Epithelial cell of proximal tubule (primary cell): ENCODE data around the gene EML1. TPM values are rescaled to one million over a fixed set of nuclear protein-coding genes. Genes with fewer than 3 reads are reported as not detected.

Experiments used
- DNase-seq: peaks from one replicate; pipeline ENCODE4 v3.0.0-alpha.2; 2011; ENCODE audit warnings: low read depth
- H3K4me3 ChIP-seq: 2 replicates; pipeline ENCODE4 v1.5.1; 2011; ENCODE audit warnings: low read depth, mild to moderate bottlenecking, low read length
- total RNA-seq: library from RNA; depleted of rRNA; stranded (reverse); fragments of >200 nt; gene quantifications from 2 replicates; pipeline ENCODE4 v1.2.3, GENCODE V29; 2015
- TF ChIP-seq, protein P1 (sequence below): conservative IDR thresholded peaks from 2 replicates; pipeline ENCODE4 v1.5.1; 2012; ENCODE audit warnings: low read depth, mild to moderate bottlenecking, low read length

Gene EML1
- total RNA-seq, 1 donor from 2014 or later, result 25.1 TPM

DNA sequence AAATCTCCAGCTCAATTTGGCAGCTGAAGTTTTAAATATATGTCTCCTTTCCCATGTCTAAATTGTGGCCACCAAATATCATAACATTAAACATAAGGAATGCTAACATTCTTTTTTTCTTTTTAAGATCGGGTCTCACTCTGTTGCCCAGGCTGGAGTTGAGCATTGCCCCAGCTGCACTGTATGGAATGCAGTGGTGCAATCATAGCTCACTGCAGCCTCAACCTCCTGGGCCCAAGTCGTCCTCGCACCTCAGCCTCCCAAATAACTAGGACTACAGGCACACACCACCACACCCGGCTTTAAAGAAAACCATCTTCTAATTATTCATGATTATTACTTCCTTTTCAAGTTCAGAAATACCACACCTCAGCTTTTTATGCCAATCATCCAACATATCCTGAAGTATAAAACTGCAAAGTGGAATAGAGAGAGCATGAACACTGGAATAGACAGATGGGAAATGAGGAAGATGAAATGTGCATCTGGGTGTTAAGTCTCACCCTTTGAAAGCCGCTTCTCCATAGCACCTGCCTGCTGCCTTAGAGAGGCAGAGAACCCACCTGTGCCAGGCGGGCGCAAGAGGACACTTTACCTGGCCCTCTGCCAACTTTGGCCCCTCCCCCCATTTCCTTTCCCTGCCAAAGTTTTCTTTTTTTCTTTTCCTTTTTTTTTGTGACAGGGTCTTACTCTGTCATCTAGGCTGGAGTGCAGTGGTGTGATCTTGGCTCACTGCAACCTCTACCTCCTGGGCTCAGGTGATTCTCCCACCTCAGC, 2.8 kb upstream of the EML1 start:
- TF ChIP-seq, protein P1, sequence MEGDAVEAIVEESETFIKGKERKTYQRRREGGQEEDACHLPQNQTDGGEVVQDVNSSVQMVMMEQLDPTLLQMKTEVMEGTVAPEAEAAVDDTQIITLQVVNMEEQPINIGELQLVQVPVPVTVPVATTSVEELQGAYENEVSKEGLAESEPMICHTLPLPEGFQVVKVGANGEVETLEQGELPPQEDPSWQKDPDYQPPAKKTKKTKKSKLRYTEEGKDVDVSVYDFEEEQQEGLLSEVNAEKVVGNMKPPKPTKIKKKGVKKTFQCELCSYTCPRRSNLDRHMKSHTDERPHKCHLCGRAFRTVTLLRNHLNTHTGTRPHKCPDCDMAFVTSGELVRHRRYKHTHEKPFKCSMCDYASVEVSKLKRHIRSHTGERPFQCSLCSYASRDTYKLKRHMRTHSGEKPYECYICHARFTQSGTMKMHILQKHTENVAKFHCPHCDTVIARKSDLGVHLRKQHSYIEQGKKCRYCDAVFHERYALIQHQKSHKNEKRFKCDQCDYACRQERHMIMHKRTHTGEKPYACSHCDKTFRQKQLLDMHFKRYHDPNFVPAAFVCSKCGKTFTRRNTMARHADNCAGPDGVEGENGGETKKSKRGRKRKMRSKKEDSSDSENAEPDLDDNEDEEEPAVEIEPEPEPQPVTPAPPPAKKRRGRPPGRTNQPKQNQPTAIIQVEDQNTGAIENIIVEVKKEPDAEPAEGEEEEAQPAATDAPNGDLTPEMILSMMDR, result no peak
- H3K4me3 ChIP-seq, result no peak overlapping the region
- no peak for DNase-seq

DNA sequence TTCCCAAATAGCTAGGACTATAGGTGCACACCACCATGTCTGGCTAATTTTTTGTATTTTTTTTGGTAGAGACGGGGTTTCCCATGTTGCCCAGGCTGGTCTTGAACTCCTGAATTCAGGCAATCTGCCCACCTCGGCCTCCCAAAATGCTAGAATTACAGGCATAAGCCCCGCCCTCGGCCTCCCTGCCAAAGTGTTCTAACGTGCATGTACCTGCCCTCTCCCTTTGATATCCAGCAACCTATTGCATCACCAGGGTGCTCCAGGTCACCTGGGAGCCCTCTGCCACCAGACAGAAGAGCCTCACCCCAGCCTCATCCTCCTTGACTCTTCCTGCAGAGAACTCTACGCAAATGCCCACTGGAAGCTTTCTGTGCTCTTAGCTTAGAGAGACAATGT, 2.2 kb upstream of the EML1 start:
- no peak overlapping the region for H3K4me3 ChIP-seq
- no peak for DNase-seq
- TF ChIP-seq, protein P1, result no peak

DNA sequence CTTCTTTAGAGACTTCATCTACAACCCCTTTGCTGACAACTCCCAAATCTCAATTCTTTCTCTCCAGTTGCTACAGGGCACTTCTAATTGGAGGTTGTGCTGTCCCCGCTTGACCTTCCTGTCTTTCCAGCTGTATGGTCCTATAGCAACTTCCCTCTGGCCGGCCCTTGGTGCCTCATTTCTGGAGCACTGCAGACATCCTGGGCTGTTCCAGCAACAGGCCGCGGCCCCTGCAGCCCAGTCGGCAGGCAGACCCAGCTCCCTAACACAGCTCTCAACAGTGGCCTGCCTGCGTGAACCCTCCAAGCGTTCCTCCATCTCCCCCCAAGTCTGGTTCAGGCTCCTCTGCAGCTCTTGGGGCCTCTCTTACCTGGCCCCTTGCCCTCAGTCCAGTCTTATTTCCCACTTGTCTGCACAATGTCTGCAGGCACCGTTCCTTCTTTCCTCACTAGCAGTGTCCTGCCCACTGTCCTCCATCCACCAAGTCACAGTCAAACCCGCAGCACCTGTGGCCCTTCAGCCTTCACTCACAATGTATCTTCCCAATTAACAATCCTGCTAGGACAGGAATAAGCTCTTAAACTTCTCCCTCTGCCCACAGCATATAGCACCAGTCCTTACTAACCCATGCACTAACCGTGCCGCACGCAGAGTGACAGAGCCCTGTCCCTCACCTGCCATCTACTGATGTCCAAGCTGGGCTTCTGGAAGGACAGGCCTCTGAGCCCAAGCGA, 1.6 kb upstream of the EML1 start:
- TF ChIP-seq, protein P1, result no peak
- DNase-seq, result no peak
- H3K4me3 ChIP-seq, result no peak overlapping the region

DNA sequence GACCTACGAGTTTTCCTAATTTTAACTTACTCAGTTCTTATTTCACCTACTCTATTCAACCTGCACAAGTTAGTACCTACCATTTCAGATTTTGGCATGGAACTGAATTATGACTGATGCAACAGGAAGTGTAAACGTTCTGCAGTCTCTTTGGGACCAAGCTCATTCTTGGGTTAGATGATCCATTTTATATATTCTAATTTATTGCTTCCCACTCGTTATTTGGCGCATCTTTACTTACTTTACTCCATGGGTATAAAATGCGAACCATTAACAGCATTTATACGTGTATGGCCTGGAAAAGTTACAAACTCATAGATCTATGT, 1.0 kb upstream of the EML1 start:
- H3K4me3 ChIP-seq, result peak overlapping the region; percentile 55
- TF ChIP-seq, protein P1, result no peak
- DNase-seq, result no peak

DNA sequence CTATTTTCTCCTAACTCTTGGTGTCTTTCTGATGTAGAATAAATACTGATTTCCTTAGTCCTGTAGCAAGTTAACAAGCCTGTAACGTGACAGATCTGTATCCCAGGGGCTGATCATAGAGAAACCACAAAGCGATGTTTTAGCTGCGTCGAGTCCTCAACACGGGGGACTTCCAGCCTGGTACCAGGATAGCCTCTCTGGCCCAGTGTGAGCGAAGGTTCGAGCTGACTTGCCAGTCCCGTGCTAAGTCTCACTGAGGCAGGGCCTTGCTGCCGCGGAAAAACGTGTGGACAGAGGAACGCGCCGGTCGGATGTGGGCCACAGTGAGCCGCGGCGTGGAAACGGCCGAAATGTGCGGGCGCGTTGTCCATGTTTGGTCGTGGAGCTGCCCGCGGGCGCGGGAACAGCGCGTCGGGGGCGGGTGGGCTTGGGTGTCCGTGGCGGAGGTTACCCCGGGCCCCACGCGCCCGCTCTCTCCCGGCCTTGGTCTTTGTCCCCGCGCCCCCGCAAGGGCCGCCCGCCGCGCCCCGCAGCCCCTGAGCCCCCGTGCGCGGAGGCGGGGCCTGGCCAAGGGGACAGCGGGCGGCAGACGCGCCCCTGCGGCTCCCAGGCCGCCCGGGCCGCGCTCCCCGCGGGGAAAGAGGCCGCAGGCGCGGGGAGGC, 531 bp upstream of the EML1 start:
- peak overlapping the region; percentile 55 for H3K4me3 ChIP-seq
- TF ChIP-seq, protein P1, result no peak
- DNase-seq, result no peak

DNA sequence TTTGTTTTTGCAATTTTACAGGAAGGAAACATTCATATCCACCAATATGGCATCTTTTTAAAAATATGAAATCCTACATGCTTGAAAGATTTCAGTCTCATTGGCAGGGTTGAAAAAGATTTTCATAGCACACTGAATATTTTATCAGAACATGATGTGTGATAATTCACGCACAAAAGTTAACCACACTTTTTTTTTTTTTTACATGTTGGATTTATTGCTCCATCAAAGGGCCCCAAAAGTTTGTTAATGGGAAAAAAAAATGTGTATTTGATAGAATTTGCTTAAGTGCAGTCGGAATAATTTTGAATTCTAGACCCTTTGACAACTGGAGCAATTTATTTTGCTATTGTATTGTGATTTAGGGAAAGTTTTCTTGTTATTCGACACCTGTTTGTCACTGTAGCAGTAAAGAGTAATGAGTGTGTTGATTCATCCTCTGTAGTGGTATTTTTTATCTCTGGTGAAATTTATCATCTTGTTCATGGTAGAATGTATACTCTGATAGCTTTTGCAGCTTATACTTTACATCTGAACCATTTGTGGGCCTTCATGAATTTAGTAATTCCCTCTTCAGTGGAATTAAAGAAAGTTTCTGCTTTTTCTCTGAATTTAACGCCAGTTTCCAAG, 1.1 kb downstream of the EML1 start:
- DNase-seq, result no peak
- H3K4me3 ChIP-seq, result peak overlapping the region; percentile 74
- TF ChIP-seq, protein P1, result no peak
